NCI-H2081 treated with DMSO at 0.1 percent for 48 hours (cell line): Measurements from ENCODE around the gene PLEKHH1.
"Not testable (repeated sequence)": the region's sequence is repeated elsewhere in the genome, so short reads cannot be mapped to it uniquely, and the experiment has no call there.

Source experiments
- DNase-seq: peaks from one replicate; lab custom pipeline; 2025; lab: John Stamatoyannopoulos, UW

PLEKHH1 gene

DNA sequence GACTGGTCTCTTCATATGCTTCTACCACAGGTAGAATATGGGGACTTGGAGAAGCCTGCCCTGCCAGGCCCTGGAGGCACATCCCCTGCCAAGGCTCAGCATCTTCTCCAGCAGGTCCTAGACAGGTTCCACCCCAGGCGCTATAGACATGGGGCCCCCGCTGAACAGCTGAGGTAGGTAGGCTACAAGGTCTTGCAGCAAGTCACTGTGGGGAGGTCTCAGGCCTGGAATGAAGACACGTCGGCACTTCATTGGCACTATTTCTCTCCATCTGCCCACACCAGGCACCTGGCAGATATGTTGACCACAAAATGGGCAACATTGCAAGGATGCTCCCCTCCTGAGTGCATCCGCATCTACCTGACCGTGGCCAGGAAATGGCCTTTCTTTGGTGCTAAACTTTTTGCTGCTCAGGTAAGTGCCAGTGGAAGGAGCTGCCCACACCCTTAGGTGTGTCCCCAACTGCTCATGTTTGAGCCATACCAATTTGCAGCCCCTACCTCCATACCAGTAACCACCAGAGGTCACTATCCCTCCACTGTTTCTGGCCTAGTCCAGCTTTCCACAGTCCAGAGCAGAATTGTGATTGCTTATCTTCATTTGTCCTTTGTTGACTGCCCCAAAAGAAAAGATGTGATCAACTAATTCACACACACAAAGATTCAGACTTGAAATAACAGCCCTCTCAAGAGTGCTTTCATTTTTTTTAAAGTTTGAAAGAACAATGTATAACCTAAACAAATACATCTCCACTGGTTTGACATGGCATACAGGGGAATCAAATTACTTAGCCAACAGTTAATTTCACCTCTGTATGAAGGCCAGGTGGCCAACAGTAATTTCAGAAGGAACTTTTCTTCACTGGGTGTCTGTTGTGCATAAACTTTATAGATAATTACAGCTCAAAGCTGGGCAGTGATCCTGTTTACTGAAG is 50.9 kb downstream of the PLEKHH1 start:
- no peak for DNase-seq

DNA sequence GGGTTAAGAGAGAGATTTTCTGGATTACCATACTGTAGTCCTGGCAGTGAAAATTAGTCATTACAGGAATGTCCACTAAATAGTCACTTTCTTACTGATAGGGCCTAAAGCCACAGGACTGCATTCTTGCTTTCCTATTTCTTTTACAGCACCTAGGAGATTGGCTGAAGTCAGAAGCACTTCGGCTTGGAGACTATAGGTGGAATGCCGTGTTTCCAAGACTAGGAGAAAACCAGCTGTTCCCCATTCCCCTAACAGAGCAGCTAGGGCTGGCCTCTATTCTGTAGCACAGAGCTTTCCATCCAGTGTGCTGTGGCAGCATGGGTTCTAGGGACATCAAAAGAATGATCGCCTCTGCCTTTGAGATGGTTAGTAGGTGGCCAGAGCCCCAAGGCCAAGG is 51.9 kb downstream of the PLEKHH1 start:
- DNase-seq = no peak

GRCh38 chr14:67586369-67586768 is 53.3 kb downstream of the PLEKHH1 start:
- no peak for DNase-seq

GRCh38 chr14:67589204-67589770 is 56.2 kb downstream of the PLEKHH1 start:
- DNase-seq = no peak

GRCh38 chr14:67593650-67594049 is 60.6 kb downstream of the PLEKHH1 start:
- DNase-seq = not testable (repeated sequence)

DNA sequence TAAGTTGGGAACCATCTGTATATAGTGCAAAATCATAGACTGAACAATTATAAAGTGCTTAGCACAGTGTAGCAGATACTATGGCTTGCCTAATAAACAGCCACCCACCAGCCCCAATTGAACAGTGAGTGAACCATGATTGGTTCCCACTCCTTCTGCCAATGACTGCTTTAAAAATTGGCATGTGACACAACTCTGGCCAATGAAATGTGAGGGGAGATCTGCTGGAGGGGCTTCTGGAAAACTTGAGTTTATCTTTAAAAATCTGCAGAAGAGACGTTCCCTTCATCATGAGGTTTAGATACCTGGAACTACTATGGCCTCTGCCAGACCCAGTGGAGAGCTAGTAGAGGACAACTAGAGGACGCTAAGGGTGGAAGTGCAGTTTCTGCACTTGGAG is 62.3 kb downstream of the PLEKHH1 start:
- no peak for DNase-seq

DNA sequence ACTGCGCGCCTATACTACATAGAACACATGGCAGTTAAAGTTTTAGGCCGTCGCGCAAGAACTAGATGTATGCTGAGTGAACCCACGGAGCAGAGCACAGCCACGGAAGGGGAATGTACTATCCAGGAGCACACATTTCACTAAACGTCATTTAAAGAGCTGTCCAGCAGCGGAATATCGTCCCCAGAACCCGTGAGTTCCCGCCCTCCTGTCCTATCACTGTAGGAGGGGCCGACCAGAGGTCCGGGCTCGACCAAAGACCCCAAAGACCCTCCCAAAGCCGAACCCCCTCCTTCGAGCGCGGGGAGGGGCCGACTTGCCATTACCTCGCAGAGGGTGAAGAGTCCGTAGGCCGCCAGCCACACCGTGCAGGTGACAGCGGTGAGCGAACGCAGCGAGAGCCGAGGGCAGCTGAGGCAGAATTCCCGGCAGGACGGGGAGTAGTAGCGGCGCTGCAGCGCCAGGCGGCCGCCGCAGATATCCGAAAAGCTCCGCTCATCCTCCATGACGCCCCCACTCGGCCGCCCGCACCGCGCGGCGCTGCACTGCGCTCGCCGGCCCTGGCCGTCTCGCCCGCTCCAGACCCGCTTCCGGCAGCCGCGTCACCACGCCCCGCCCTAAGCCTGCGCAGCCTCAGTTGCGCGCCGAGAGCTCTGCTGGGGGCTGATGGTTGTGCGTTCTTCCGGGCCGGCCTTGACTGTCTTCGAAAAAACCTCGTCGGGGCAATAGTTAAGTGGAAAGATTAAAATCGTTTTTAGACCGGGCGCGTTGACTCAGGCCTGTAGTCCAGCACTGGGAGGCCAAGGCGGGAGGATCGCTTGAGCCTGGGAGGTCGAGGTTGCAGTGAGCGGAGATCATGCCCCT is 66.8 kb downstream of the PLEKHH1 start, which contains the start of gene PIGH:
PIGH (minus strand) TSS at position 571 of the 864 bp plus-strand sequence; CDS start at position 506, 65 bp downstream.
- peak; percentile 44 for DNase-seq

DNA sequence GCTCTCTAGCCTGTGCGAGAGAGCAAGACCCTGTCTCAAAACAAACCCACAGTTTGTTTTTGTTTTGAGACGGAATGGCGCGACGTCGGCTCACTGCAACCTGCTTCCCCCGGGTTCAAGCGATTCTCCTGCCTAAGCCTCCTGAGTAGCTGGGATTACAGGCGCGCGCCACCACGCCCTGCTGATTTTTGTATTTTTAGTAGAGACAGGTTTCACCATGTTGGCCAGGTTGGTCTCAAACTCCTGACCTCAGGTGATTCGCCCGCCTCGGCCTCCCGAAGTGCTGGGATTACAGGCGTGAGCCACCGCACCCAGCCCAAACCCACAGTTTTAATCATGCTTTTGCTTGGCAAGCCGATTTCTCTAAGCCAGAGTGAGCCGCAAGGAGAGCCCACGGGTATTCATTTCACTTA is 67.5 kb downstream of the PLEKHH1 start:
- DNase-seq = not testable (repeated sequence)

GRCh38 chr14:67602076-67602475 is 69.0 kb downstream of the PLEKHH1 start:
- DNase-seq = no peak

- no peak for DNase-seq
Measured at GRCh38 chr14:67602995-67603545, 70.0 kb downstream of the PLEKHH1 start.

DNA sequence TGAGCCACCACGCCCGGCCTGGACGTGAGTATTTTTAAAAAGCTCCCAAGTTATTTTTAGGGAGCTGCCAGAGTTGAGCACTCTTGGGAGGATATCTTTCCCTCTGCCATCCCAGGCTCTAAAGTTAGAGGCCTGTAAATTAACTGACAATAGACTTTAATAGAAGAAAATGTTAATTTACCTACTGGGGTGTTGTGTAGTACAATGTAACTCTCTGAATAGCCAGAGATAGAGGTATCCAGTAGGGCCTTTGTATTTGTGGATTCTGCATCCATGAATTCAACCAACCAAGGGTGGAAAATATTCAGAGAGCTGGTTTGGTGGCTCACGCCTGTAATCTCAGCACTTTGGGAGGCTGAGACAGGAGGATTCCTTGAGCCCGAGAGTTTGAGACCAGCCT is 74.6 kb downstream of the PLEKHH1 start:
- no peak for DNase-seq

DNA sequence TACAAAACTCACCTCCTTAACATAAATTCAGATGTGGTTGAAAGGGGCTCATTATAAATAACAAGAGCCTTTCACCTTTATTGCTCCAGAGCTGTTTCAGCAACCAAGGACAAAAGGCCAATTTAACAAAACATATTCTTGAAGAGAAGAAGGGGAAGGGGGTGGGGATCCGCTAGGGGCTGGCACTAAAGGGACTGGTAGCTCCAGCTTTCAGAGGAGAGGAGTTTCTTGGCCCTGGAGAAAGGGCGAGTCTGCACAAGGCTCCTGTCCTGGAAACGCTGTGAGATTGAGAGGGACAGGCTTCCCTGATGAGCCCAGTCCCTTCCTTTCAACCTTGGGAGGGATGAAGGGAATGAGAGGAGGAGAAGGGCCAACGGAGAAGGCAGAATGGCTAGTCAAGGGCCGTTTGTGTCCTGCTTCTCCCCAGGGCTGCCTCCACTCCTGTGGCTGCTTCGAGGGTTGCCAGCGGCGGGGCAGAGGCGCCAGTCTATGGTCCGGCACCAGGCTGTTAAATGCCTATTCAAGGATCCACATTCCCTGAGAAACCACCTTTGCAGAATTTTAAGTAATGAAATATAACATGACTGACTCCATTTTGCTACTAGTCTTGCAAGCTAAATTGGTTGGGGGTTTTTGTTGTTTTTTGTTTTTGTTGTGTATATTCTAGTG is 76.7 kb downstream of the PLEKHH1 start:
- DNase-seq = no peak

DNA sequence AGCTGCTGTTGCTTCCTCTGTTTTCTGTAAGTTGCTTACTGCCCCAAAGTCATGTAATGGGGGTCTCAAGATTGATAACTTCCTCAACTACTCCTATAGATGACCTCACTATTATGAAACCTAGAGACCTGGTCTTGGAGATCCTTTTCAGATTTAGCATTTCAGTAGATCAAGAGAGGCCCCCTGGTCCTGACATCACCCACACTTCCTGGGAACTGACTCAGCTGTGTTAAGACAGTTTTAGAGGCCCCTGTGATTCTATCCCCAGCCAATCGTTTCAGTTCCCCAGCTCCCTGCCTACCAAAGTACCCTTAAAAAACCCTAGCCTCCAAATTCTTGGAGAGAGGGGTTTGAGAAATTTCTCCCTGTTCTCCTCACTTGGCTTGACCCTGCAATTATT is 77.4 kb downstream of the PLEKHH1 start:
- DNase-seq = no peak

GRCh38 chr14:67618617-67619063 is 85.5 kb downstream of the PLEKHH1 start:
- DNase-seq = no peak

GRCh38 chr14:67619446-67620216 is 86.5 kb downstream of the PLEKHH1 start, which contains the start of gene ARG2:
TSS of gene ARG2 (plus strand) at chr14:67619920. CDS start at chr14:67619978, 58 bp downstream.
- peak; percentile 69 for DNase-seq

DNA sequence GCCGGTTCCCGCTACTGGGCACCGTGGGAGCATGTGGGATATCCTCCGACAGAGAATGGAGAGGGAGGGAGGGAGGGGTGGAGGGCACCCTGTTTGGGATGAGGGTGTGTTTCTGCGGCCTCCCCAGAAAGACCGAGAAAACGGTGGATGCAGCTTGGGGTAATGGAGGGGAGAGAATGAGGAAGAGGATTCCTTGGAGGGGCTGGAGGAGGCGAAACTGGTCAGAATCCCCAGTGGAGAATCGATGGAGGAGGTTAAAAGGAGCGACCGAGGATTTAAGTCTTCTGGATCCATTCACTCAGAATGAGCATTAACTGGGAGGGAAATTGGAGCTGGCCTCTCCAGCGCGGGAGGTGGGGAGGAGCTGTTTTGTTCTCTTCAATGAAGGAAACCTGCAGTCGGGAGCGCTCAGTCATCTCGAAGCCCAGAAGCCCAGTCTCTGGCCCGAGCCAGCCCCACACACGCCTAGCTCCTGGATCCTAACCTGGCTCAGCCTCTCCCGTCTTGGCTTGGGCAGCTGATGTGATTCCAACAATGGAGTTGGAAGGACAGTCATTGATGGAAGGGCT is 87.2 kb downstream of the PLEKHH1 start:
- no peak for DNase-seq

- no peak for DNase-seq
Measured at GRCh38 chr14:67622675-67623074, 89.6 kb downstream of the PLEKHH1 start.

DNA sequence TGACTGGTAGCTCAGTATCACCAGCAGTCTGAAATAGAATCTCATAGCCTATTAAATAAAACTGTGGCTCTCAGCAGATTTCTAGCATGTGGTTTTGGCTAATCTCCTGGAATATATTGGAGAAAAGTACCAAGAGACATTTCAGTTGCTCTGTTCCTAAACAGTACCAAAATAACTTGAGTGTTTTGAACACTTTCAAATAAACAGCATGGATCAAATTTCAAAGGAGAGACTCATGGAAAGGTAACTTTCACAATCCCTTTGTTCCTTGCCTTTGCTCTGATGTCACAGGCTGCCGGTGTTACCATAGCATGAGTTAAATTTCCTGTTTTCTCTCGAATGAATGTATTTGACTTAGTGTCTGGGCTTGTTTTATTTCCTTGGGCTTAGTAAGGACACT is 90.0 kb downstream of the PLEKHH1 start:
- DNase-seq = no peak

GRCh38 chr14:67626131-67626530 is 93.0 kb downstream of the PLEKHH1 start:
- not testable (repeated sequence) for DNase-seq

DNA sequence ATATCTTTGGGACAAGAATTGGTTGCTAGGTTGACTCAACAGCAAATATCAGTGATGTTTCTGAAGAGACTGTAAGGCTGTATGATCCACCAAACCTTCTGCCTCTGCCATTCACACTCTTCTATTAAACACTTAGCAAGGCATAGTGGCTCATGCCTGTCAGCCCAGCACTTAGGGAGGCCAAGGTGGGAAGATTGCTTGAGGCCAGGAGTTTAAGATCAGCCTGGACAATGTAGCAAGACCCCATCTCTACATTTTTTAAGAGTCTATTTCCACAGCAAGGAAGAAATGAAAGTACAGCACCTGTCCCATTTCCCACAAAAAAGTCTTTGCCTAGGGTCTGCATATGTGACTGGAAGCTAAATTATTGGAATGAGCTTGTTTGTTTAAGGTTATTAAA is 94.4 kb downstream of the PLEKHH1 start:
- DNase-seq = no peak
